GM19025 (cell line): Measurements from ENCODE around the gene ENTREP3.

Experiments
- ATAC-seq: cut with Tn5 transposase; IDR thresholded peaks from one replicate; pipeline ENCODE4 v1.9.1; 2021; ENCODE audit warnings: mild to moderate bottlenecking, low read depth, moderate library complexity; ENCODE audit not compliant: unreplicated experiment

The ENTREP3 gene

DNA sequence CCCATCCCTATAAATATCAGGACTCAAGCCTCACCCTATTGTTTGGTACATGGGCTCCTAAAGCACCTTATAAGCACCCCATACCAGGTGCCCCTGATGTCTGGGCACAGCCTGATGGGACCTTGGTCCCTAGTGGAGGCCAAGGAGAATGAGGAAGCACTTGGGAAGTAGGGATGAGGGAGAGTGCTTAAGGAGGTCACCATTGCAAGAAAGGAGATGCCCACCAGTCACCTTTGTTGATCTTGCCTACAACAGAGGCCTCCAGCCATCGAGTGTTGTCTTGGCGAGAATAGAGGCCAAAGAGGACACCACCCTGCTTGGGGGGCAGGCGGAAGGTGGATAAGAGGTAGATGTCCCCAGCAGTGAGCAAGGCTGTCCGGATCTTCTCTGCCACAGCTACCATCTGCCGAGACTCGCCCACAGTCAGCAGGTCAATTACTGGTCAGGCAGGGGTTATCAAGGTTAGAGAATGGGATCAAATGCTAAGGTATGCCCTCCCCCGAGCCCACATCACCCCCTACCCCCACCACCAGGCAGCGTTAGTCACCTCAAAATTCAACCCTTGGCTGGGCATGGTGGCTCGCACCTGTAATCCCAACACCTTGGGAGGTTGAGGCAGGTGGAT lies 49.2 kb downstream of the ENTREP3 start:
- no peak for ATAC-seq

DNA sequence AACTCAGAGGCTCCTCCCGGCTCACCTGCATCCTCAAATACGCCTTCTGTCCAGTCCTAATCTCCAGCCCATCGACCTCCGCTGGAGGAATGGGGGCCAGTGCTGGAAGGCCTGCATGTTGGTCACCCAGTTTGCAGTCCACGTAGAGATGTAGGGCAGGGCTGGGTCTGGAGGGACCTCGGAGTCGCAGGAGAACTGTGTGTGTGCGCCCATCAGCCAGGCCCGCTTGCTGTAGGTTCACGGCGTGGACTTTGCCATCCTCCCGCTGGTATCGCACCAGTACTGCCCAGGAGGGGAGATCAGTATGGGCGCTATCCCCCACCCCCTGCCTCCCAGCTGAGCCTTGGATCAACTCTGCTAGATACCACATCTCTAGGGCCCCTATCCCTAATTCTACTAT lies 50.2 kb downstream of the ENTREP3 start:
- no peak for ATAC-seq

DNA sequence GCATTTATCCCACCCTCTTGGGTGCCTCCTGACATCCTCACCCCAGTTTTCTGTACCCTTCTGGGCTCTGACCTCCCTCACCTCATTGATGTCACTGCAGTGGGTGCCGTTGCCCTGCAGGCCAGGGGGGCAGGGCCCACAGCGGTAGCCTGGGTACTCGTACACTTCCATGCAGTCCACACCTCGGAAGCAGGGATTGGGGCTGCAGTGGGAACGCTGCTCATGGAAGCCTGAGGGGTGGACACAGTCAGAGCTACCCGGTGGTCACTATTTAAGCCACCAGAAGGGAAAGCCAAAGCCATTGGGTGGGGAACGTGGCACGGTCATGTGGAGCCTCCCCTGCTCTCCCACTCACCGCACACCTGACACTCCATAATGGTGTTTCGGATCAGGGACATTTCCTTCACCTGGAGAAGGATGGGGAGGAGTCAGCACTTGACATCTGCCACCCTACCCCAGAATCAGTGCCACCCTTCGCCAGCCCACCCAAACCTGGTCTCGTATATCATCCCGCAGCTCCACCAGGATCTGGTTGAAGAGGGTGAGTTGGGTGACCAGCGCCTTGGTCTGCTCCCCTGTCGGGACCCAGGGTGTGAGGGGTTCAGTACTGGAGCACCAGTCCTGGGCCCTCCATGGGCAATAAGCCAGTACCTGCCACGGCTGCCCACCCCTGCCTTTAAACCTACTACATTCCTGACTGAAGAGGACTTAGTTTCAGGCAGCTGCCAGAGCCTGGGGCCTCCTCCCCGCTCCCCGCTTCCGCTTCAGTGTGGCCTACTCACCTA lies 52.4 kb downstream of the ENTREP3 start:
- ATAC-seq: no peak

DNA sequence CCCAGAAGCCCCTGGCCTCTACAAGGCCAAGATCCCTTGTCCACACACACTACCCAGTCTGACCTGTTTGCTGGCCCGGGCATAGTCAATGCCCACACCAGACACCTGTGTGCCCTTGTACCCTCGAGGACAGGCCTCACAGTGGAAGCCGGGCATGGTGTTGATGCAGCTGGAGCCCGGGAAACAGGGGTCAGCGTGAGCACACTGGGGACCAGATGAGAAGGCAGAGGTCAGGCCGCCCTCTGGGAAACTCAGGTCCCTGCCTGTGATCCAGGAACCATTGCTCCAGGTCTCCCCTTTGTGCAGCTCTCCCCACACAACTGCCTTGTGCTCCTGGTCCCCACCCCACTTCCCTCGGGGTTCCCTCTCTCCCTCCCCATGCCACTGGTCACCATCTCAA lies 53.1 kb downstream of the ENTREP3 start:
- no peak for ATAC-seq

DNA sequence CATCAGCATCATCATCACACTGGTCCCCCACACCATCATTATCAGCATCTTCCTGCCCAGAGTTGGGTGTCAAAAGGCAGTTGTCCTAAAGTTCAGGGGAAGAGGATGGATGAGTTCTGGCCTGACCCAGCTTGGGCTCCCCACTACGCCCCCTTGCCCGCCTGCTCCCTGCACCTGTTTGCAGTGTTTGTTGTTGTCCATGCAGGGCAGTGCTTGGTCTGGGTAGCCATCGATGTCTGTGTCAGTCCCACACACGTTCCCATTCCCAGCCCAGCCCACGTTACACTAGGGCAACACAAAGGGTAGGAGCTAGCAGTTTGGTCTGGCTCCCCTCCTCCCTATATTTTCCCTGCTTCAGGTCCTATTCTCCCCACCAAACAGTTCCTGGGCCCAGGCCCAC lies 54.4 kb downstream of the ENTREP3 start:
- no peak for ATAC-seq

- no peak for ATAC-seq
Observed at GRCh38 chr1:155199792-155200191, 55.5 kb downstream of the ENTREP3 start.

- no peak for ATAC-seq
Observed at GRCh38 chr1:155198547-155198906, 56.8 kb downstream of the ENTREP3 start.

- no peak for ATAC-seq
Observed at GRCh38 chr1:155197901-155198546, 57.3 kb downstream of the ENTREP3 start.
